ENCODE data around the gene TMTC1.

TMTC1 gene

DNA sequence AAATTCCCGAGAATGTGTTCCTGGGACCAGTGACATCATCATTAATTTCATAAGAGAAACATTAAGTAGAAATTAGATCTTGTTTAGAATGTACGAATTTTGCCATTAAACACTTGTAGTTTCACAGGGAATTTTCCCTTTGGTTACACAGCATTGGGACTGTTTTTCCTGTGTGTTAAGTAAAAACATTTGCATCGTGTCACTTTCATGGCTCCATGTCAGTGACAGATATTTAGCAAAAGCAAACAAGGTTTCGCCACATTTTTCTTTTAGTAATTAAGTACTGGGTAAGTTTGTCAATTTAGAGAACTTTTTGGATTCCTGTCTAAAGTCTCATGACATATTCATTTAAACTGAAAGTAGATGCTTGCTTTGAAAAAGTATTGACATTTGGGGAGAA, 240.7 kb downstream of the TMTC1 start:
- DNase-seq (ENCODE audit: low read depth, low spot score), result no peak

DNA sequence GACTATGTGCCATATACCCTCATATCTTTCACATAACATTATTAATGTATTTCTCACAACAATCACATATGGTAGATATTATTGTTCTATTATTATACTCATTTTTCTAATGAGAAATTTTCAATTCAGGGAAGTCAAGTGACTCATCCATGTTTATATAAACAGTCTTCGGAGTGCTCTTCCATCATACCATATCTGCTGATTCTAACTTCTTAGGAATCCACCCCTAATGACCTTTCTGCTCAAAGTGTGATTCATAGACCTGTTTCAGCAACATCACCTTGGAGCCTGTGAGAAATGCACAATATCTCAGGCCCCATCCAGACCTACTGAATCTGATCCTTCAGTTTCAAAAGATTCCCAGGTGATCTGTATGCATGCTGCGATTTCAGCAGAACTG, 246.4 kb downstream of the TMTC1 start:
- no peak for DNase-seq (ENCODE audit: low read depth, low spot score)

DNA sequence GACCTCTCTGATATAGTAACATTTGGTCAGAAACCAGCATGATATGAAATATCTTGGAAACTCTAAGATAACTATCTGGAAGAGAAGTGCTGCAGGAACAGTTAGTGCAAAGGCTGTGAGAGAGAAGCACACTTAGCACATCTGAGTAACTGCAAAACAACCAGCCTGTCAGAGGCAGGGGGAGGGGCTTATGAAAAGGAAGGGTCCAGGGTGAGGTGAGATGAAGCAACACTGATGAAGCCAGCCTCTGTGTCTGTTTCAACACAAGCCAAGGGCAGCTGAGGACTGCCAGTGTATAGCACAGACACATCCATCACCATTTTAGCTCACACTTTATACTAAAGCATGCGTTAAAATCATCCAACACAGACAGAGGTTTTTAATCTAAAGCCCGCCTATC, 248.8 kb downstream of the TMTC1 start:
- no peak for DNase-seq (ENCODE audit: low read depth, low spot score)

DNA sequence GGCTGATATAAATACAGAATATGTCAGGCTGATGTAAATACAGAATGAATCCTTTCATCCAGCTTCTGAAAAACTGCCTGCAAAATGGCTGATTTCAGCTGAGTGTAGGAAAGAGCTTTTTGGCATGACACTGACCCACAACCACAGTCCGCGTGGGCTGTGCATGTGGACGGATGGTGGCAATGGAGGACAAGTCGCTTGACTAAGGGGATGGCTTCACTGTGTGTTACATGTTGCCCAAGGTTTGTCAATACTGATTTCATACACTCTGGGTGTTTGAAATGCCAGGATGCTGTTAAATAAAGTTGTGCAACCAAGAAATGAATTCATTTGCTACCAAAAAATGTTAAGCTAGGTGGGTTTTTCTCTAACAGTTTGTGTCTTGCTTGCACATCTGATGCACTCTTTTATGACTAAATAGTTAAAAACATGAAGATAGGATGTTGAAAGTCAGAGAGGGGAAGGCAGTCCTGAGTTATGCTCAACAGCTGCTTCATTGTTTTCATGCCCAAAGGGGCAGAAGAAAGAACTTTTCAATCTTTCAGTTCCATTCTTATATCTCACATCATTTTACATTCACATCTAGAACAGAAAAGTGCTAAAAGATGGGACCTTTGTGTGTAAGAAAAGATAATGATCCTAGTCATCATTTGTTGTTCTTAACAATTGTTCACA, 249.8 kb downstream of the TMTC1 start:
- no peak for DNase-seq (ENCODE audit: low read depth, low spot score)

DNA sequence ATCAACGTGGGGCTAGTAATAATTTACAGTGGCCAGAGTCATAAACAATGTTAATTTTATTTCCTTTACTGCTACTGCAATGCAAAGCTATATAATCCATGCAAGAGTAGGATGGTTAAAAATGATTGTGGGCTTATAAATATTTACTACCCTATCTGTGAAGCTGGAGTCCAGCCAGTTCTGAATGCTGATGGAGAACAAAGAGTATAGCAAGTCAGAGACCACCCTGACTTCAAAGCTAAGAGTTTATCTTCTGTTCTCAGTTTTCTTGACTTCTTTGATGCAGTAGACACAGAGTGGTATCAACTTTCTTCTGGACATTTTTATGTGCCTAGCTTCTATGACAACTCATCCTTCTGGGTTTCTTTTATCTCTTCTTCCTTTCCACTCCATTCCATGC, 252.3 kb downstream of the TMTC1 start:
- no peak for DNase-seq (ENCODE audit: low read depth, low spot score)

DNA sequence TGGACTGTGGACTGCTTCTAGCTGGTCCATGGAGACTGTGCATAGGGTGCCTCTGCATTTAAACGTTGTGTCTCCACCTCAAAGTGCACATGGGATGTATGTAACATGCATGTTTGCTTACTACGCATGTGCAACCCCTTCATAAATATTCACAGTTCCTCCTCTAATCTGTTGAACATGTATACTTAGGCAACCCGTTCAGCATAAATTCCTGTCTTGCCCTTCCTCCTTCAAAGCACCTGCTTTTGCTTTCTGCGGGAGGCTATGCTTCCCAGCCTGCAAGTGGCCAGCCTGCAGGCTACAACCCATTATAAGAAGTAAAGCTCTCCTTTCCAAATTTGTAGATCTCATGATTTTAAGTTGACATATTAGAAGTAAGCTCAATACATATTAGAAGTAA, 253.3 kb downstream of the TMTC1 start:
- no peak for DNase-seq (ENCODE audit: low read depth, low spot score)

DNA sequence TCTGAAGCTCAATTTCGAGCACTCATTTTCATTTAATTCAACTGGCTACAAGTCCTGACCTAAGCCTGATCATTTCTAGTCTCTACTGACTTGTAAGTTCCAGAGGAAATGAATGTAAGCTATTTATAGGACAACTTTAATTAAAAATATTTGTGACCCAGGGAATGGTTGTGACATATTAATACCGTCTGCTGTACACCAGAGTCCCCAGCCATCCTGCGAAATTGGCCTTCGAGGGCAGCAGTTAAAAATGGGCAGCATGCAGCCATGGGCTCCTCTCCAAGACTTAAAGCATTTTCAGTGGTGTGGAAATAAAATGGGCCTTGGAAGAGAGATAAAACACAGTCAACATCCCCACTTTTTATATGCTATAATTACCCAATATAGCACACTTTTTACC, 255.6 kb downstream of the TMTC1 start:
- DNase-seq (ENCODE audit: low read depth, low spot score), result no peak

DNA sequence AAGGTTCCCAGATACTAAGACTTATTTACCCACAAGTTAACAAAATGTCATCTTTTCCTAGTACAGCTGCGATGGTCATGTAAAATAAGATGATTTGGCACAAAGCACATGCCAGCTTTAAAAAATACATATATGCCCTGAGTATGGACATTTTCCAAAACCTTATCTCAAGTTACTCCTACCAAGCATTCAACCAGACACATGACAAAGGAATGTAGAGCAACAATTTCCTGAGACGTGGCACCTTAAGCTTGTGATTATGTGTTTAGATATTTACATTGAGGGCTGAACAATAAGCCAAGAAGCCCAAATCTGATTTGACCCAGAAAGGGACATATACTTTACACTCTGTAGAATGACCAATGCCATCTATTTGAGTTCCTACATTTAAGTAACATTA, 261.8 kb downstream of the TMTC1 start:
- DNase-seq (ENCODE audit: low read depth, low spot score), result no peak

DNA sequence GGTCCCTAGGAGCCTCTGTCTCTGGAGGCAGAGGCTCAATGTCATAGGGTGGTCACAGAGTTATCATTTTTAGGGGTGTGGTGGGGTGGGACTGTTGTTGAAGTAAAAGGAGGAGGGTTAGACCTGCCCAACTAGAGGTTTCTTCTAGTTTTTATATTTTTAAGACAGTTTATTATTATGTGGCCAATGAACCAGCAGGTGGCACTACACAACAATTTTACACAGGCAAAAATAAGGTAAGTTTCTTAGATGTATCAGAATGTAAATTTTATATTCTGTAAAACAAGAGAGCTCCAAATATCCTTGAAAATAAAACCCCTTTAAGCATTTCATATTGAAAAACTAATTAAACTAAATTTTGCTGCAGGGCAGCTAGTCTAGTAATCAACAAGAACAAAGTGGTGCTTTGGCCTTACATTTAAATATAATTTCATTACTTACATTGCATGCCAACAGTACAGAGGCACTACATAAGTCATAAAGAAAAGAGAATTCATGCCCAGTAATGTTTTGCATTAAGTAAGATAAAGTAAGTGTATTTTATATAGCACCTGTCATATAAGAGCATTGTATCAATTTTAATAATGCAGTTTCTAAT, 264.1 kb downstream of the TMTC1 start:
- no peak for DNase-seq (ENCODE audit: low read depth, low spot score)

DNA sequence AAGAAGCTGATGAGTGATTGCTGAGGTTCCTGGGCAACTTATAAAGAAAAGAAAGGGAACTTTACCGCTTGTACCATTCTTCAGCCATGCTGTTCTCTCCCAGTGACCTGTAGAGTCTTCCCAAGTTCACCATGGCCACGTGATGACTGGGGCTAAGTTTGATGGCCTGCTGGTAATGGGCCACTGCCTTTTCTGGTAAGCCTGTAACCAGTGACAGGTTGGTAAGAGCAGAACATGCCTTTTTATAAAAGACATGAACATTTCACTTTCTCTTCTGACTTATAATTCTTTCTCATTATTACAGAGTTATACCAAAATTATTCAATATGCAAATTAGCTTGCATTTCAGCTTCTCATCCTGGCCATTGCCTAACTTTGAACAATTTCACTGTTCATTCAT, 265.3 kb downstream of the TMTC1 start:
- DNase-seq (ENCODE audit: low read depth, low spot score), result no peak

DNA sequence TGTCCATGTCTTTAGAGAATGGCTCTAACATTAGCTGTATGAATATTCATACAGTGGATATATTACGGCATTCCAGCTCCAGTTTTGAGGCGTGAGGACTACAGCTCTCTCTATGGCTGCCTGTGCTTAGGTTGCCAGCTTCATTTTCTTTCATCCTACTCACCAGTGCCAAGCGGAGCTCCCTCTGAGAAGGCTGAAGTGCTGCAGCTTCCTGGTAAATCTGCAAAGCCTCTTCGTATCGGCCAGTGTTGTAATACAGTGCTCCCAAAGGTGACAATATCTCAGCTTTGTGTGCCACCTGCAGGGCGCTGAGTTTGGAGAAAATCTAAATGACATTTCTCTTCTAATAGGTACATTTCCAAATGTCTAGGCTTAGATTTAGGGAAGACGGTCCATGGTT, 266.5 kb downstream of the TMTC1 start:
- DNase-seq (ENCODE audit: low read depth, low spot score), result no peak

DNA sequence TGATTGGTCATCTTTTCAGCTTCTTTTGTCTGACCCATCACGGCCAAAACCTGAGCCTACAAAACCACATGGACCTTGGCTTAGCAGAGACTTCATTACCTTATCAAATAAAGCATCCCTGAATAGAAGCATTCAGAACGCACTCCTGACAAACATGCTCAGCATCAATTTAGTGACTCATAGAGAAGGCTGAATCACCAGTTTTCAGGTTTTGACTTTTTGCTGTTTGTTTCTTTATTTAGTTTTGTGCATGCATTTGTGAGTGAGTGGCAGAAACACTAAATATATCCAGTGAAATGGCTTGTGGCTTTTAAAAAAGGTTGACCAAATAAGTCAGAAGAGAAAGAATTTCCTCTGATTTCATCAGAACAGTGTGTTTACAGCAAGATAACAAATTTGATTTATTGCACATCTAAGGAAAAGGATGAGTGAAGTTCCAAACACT, 267.3 kb downstream of the TMTC1 start:
- no peak for DNase-seq (ENCODE audit: low read depth, low spot score)

DNA sequence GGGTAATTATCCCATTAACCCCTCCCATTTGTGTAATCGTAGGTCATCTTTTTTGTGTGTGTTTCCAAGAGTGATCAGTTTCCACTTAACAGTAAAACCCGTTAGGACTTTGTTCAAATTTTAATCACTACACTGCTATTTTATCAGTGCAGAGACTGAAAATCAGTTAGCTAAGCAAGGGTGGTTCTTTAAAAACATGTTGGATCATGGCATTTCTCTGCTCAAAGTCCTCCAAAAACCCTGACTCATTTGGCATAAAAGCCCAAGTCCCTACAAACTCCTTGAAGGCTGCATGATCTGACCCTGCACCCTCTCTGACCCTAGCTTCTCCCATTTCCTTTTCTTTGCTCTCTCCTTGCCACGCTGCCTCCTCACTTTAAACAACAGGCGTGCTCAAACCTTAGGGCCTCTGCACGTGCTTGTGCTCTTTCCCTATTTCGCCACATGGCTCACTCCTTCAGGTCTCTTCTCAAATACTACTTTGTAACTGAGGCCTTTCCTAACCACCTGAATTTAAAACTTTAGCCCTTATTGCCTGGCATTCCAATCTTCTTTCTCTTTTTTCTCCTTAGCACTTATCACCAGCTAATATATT, 273.1 kb downstream of the TMTC1 start:
- DNase-seq (ENCODE audit: low read depth, low spot score), result no peak

DNA sequence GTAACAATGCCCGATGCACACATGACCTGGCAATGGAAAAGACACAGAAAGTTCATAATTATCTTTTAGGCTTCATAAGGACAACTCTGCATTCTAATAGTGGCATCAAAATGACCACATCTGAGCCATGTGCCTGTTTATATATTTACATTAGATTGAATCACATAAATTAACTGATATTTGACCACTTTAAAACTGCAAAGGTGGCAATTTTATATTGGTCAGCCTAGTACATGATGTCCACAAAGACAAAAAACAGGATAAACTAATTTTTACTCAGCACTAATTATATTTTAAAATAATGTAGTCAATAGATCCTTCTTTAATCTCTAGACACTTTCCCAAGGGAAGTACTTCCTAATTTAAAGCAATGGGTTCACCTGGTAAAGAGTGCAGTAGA, 274.2 kb downstream of the TMTC1 start:
- no peak for DNase-seq (ENCODE audit: low read depth, low spot score)

DNA sequence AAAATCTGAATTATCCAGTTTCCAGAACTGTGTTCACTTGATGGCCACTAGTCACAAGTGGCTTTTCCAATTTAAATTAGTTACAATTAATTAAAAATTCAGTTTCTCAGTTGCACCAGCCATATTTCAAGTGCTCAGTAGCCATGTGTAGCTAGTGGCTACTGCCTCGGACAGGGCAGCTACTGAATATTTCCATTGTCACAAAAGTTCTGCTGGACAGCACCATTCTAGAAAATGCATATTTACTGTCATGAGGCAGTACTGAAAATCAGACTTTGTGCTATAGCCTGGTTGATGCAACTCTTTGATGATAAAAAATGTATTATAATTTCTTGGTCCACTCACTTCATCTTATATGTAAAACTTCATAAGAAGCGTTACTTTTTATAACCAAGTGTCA, 274.8 kb downstream of the TMTC1 start:
- DNase-seq (ENCODE audit: low read depth, low spot score), result no peak

DNA sequence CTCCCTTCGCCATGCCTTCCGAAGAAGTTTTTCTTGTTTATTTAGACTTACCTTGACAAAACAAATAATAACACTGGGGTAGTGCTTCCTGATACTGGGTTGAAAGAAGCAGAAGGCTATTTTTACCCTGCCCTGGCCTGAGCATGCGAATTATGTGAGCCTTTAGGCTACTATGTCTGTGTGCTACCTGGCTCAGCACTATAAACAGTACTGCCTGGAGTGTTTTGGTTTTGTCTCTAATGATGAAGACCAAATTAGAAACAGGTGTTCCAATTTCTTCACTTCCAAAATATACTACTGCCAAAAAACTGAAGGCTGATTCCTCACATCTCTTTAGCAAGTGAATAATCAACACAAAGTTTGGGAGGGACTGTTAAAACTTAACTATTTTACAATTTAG, 278.6 kb downstream of the TMTC1 start:
- no peak for DNase-seq (ENCODE audit: low read depth, low spot score)

DNA sequence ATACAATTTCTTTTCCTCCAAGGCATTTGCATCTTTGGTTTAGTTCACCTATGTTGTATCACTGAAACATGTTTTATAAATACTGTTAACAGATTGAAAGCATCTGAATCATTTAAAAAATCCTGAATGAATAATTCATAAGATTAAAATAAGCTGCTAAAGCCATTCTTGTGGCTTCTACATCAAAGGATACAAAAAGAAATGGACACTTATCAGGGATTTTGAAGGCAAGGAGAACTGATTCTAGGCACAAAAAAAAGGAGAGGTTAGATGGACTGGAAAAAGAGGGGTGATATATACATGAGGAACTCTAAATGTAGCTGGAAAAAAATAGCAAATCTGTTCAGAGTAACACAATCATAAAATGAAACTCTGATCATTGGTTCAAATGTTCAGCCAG, 280.5 kb downstream of the TMTC1 start:
- no peak for DNase-seq (ENCODE audit: low read depth, low spot score)

DNA sequence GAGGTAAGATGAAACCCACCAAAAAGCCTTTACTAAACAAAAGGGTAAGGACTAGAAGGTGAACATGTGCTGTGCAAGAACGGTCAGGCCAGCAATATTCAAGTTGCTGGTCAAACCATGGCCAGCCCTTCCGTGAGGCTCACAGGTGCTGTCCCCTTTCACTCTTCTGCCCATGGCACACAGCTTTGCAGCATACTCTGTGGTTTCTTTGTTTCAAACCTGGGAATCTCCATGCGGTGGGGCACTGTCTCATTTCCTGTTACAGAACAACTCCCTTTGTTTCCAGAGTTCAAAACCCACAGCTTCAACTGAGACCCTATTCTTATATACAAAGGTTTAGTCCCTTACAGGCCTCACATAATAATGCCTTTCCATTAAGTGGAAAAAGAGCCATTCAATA, 284.5 kb downstream of the TMTC1 start:
- no peak for DNase-seq (ENCODE audit: low read depth, low spot score)

DNA sequence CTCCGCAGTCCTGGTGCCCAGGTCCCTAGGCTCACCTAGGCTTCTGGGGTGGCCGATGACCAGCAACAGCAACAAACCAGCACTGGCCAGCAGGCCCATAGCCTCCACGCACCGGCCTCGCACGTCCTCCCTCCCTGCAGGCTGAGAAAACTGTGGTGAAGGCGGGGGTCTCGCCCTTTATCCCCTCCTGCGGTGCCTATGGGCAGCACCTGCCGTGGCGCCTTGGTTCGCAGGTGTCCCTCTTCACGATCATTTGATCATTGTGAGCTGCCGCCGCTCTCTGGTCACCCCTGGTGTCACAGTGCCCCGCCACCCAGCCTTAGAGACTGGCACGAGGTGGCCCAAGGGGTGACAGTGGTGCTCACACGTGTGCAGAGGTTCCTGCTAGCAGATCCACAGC, 286.2 kb downstream of the TMTC1 start, which contains the start of gene OVCH1:
Gene OVCH1, minus strand, starts transcription at position 99 of the 400 bp plus-strand sequence. Its CDS starts 0 bp downstream, at position 99.
- DNase-seq (ENCODE audit: low read depth, low spot score), result no peak

DNA sequence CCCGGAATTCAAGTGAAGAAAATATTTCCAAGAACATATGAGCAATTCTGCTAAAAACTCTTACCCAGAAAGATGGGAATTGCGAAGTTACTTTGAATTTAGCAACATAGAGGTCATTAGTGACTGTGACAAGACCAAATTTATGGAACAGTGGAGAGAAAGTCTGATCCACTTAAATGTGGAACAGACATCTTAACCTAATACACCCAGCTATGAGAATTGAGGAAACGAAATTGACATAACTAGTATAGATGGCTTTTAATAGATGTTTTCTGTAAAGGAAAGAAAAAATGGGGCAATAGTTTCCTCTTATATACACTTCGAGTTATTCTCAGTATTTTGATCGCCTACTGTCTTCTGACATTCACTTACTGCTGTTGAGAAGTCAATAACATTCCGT, 290.9 kb downstream of the TMTC1 start:
- no peak for DNase-seq (ENCODE audit: low read depth, low spot score)

DNA sequence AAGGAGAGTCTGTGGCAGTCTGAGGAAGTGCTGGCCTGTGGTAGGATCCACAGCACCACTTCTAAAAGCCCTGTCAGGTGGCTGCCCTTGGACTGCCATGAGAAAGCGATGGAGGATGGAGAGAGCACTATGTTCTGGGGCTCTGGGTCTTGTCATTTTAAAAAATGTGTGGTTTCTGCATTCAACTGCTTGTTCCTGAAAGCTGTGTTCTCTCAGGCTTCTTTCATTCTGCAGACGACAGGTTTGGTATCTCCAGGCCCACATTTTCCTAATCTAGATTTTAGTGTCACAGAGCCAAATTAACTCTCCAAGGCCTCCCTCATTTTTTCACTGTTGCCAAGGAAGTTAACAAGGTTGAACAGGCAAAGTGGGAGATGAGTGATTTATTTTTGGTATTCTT, 296.8 kb downstream of the TMTC1 start:
- no peak for DNase-seq (ENCODE audit: low read depth, low spot score)

DNA sequence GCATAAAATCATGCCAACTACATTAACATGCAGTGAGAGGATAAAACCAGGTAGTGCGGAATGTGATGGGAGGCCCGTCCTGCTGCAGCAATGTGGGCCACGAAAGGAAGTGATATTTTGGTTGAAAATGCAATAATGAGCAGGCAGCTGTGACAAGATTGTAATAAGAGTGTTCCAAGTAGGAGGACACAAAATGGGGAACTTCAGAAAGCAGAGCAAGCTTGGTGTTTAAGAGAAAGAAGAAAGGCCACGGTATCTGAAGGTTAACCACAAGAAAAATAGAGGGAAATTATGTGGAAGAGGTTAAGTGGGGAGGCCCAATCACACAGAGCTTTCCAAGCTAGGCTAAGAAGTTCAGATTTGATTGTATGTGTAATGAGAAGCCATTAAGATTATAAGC, 320.5 kb downstream of the TMTC1 start:
- DNase-seq (ENCODE audit: low read depth, low spot score), result no peak

DNA sequence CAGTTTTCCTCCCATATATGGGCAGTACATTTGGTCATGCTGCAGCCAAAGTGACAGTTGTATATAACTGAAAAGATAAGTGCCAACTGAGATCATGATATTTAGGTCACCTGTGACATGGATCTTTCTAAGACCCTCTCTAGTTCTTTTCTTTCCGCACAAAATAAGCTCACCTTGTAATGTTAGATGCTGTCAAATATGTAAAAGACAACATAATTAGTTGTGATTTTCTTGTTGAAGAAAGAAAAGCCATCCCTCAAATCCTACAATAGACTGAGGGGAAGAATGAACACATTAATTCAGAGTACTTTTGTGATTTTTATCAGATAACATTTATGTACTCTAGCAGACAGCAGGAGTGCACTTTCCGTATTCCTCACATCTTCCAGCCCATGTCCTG, 323.7 kb downstream of the TMTC1 start:
- DNase-seq (ENCODE audit: low read depth, low spot score), result no peak
